ENCODE data around the gene SYT9. TPM values are rescaled to one million over a fixed set of nuclear protein-coding genes. Genes with fewer than 3 reads are reported as not detected.

The SYT9 gene
- total RNA-seq, 1 donor from 2014 or later = 0.07 TPM

DNA sequence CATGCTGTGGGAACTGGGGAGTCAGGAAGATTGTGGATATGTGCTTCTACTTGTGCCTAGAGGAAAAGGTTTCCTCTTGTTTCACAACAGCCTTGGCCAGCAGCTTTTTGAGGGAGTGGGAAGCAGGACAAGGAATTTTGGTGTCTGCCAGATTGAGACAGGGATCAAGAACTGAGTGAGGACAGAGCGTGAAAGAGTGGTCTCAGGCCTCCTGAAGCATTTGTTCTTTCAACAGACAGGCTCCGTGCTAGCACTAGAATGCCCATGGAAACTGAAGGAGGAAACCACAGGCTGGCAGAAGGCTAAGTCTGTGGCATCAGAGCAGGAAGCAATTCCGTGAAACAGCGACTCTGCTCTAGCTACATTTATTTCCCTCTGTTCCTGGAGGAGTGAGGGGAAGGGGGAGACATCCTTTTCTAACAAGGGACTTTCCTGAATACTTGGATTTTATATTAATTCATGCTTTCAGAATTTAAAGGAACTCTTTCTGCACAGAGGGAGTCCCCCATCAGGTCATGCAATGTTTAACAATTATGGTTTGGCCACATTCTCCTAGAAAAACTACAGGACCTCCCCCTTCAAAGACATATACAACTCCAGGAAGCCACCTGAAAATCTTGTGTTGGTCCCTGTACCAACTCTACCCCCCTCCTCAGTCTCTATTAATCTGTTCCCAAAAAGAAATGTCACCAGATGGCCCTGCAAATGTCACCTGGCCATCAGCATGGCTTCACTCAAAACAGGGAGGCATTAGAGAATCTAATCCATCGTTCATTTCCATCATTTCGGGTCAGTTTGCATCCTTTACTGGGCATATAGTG lies 96.1 kb downstream of the SYT9 start:
- Mint-ChIP-seq H3K9me3 (ENCODE audit: low read depth) (peaks cover 4% of the 10 kb centered on the region), H3K4me1 (ENCODE audit: low read depth) (peaks cover 3% of the 10 kb centered on the region), H3K27me3 (ENCODE audit: low read depth) (peaks cover 7% of the 10 kb centered on the region), H3K36me3 (ENCODE audit: low read depth) (no peaks in the 10 kb centered on the region), H3K27ac (ENCODE audit: unreplicated experiment) (no peak overlapping the region), H3K4me3 (ENCODE audit: unreplicated experiment) (no peak overlapping the region)
- TF ChIP-seq, protein P1, sequence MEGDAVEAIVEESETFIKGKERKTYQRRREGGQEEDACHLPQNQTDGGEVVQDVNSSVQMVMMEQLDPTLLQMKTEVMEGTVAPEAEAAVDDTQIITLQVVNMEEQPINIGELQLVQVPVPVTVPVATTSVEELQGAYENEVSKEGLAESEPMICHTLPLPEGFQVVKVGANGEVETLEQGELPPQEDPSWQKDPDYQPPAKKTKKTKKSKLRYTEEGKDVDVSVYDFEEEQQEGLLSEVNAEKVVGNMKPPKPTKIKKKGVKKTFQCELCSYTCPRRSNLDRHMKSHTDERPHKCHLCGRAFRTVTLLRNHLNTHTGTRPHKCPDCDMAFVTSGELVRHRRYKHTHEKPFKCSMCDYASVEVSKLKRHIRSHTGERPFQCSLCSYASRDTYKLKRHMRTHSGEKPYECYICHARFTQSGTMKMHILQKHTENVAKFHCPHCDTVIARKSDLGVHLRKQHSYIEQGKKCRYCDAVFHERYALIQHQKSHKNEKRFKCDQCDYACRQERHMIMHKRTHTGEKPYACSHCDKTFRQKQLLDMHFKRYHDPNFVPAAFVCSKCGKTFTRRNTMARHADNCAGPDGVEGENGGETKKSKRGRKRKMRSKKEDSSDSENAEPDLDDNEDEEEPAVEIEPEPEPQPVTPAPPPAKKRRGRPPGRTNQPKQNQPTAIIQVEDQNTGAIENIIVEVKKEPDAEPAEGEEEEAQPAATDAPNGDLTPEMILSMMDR (IDR thresholded peaks at IDR 0.05) = no peak
- DNase-seq (ENCODE audit: low spot score) = no peak

DNA sequence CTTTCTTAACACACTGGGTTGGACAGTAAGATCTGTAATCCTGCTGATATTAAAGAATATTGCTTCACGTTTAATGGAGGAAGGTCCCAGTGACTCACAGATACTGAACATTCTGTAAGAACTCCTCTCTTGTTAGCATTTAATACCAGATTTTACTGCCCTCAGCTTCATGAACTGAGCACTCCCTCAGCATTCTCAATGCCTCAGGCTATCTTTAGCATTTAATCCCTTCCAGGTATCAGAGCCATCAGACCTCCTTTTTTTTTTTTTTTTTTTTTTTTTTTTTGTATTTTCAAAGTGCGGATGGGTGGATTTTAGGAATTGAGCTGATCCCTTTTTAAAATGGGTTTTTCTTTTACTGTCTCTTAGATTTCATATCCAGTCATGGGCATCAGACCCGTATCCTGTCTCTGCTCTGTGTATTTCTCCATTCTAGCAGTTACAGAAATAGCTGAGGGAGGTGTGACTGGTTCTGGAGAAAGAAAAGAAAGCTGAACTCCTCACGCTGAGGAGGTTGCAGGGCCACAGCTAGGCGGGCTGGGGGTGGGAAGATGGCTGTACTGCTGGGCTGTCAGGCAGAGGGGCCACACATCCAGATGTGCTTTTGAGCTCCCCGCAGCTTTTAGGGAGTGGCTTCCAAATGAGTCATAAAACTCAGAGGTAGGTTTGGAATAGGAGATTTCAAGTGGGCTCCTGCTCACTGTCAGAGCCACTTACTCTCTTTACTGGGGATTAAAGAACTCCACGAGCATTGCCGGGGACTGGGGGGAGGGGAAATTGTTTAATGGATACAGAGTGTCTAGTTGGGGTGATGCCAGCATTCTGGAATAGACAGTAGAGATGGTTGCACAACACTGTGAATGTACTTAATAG lies 97.0 kb downstream of the SYT9 start:
- H3K9me3 Mint-ChIP-seq (ENCODE audit: low read depth) = no peaks in the 10 kb centered on the region
- no peaks in the 10 kb centered on the region for H3K36me3 Mint-ChIP-seq (ENCODE audit: low read depth)
- no peak overlapping the region for H3K27ac Mint-ChIP-seq (ENCODE audit: unreplicated experiment)
- DNase-seq (ENCODE audit: low spot score) = no peak
- H3K4me1 Mint-ChIP-seq (ENCODE audit: low read depth) = peaks cover 3% of the 10 kb centered on the region
- TF ChIP-seq, protein P1 (IDR thresholded peaks at IDR 0.05) = no peak
- H3K4me3 Mint-ChIP-seq (ENCODE audit: unreplicated experiment) = no peak overlapping the region
- H3K27me3 Mint-ChIP-seq (ENCODE audit: low read depth) = peaks cover 7% of the 10 kb centered on the region

DNA sequence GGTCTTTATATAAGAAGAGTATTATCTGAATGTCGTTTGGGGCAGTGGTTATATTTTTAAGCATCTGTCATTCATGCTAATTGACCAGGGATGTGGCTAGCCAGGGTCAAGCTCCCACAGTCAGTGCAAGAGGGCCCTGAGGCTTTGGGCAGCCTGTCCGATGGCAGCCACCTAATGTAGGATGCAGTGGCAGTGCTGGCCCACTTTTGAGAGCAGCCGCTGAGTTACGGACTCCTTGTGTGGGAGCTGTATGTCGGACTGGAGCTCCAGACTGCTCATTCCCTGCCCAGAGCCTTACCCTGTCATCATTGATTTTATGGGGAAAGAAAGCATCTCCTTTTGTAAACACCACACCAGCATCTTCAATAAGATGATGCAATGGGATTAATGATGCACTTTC lies 99.5 kb downstream of the SYT9 start:
- Mint-ChIP-seq H3K4me3 (ENCODE audit: unreplicated experiment) (no peak overlapping the region), H3K27ac (ENCODE audit: unreplicated experiment) (no peak overlapping the region), H3K27me3 (ENCODE audit: low read depth) (peaks cover 6% of the 10 kb centered on the region), H3K4me1 (ENCODE audit: low read depth) (peaks cover 3% of the 10 kb centered on the region), H3K9me3 (ENCODE audit: low read depth) (no peaks in the 10 kb centered on the region), H3K36me3 (ENCODE audit: low read depth) (no peaks in the 10 kb centered on the region)
- no peak for DNase-seq (ENCODE audit: low spot score)
- TF ChIP-seq, protein P1 (IDR thresholded peaks at IDR 0.05) = no peak

DNA sequence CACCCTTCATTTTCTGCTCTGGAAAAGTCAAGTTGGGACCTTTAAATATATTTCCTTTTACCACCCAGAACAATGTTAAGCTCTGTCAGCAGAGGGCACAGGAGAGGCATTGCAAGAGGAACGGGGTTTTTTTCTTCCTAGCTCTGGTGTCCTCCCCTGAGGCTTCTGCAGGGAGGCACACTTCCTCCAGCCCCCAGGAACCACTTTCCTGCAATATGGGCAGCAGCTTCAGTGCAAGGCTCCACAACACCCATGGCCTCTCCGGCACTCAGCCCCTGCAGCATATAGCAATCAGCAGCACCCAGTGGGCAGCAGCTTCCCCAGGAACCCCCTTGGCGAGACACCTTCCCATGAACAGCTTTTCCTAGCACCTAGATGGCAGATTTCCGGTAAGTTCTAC lies 101.4 kb downstream of the SYT9 start:
- peaks cover 5% of the 10 kb centered on the region for H3K27me3 Mint-ChIP-seq (ENCODE audit: low read depth)
- TF ChIP-seq, protein P1 (IDR thresholded peaks at IDR 0.05) = peak; percentile 68
- no peaks in the 10 kb centered on the region for H3K36me3 Mint-ChIP-seq (ENCODE audit: low read depth)
- no peak overlapping the region for H3K27ac Mint-ChIP-seq (ENCODE audit: unreplicated experiment)
- H3K4me3 Mint-ChIP-seq (ENCODE audit: unreplicated experiment) = no peak overlapping the region
- peaks cover 3% of the 10 kb centered on the region for H3K4me1 Mint-ChIP-seq (ENCODE audit: low read depth)
- no peaks in the 10 kb centered on the region for H3K9me3 Mint-ChIP-seq (ENCODE audit: low read depth)
- no peak for DNase-seq (ENCODE audit: low spot score)

DNA sequence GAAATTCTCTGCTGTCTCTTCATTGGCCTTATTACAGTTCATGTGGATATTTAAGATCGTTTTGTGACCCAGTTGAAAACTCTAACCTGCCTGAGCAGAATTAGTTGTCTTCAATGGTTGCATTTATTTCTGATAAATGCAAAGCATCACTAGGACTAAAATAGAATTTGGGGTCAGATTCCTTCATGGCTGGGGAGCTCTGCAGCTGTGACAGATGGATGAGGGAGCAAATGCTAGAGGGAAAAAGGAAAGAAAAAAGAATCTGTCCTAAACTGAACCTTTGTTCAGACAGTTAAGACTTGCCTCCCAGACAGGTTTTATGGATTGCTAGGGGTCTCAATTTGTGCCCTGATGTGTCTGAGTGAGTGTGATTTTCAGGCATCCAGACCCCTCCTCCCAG lies 113.0 kb downstream of the SYT9 start:
- peaks cover 20% of the 10 kb centered on the region for H3K4me1 Mint-ChIP-seq (ENCODE audit: low read depth)
- H3K27me3 Mint-ChIP-seq (ENCODE audit: low read depth) = no peaks in the 10 kb centered on the region
- DNase-seq (ENCODE audit: low spot score) = no peak
- H3K9me3 Mint-ChIP-seq (ENCODE audit: low read depth) = peaks cover 3% of the 10 kb centered on the region
- H3K27ac Mint-ChIP-seq (ENCODE audit: unreplicated experiment) = no peak overlapping the region
- no peak overlapping the region for H3K4me3 Mint-ChIP-seq (ENCODE audit: unreplicated experiment)
- TF ChIP-seq, protein P1 (IDR thresholded peaks at IDR 0.05) = no peak
- H3K36me3 Mint-ChIP-seq (ENCODE audit: low read depth) = no peaks in the 10 kb centered on the region
